ENCODE results near the gene DENND10. TPM values are rescaled to one million over a fixed set of nuclear protein-coding genes. Genes with fewer than 3 reads are reported as not detected.
A peak's percentile ranks its signal among the peaks of the same experiment; 100 is the strongest.
"Not testable (repeated sequence)": the region's sequence is repeated elsewhere in the genome, so short reads cannot be mapped to it uniquely, and the experiment has no call there.

Gene DENND10
- polyA plus RNA-seq, 1 experiment, result 107 TPM

DNA sequence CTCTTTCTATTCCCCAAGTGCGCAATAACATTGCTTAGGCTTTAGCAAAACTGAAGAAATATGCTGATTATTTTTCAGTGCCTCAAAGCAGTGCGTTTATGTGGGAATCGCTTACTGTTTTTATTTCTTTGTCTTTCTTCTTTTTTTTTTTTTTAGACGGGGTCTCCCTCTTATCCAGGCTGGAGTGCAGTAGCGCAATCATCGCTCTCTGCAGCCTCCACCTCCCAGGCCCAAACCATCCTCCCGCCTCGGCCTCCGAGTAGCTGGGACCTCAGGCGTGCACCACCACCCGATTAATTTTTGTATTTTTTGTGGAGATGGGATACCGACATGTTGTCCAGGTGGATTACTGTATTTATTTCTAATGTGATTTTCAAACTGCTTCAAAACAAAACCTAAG lies 1.2 kb downstream of the DENND10 start:
- ChIA-PET POLR2A (interaction anchor here (0.7 to 2.1 kb wide), 6 partner anchors 8 to 438 kb away, joined by 4 to 18 read pairs (median 6); no protein-coding TSS in a partner anchor), CTCF (interaction anchor here (1.2 kb wide), 1 partner anchor 27 kb away, joined by 3 read pairs; no protein-coding TSS in a partner anchor)
- Histone ChIP-seq H3K27ac (ENCODE audit: low read depth, low read length) (no peak overlapping the region), H3K9me3 (ENCODE audit: control insufficient read depth, insufficient read depth, low read length) (no peaks in the 10 kb centered on the region), H3K27me3 (ENCODE audit: control insufficient read depth, insufficient read depth, low read length) (no peaks in the 10 kb centered on the region), H3K4me3 (ENCODE audit: low read depth, low read length) (peak overlapping the region; percentile 82)
- DNase-seq (ENCODE audit: low read depth, low spot score), result no peak
- TF ChIP-seq, protein P1, sequence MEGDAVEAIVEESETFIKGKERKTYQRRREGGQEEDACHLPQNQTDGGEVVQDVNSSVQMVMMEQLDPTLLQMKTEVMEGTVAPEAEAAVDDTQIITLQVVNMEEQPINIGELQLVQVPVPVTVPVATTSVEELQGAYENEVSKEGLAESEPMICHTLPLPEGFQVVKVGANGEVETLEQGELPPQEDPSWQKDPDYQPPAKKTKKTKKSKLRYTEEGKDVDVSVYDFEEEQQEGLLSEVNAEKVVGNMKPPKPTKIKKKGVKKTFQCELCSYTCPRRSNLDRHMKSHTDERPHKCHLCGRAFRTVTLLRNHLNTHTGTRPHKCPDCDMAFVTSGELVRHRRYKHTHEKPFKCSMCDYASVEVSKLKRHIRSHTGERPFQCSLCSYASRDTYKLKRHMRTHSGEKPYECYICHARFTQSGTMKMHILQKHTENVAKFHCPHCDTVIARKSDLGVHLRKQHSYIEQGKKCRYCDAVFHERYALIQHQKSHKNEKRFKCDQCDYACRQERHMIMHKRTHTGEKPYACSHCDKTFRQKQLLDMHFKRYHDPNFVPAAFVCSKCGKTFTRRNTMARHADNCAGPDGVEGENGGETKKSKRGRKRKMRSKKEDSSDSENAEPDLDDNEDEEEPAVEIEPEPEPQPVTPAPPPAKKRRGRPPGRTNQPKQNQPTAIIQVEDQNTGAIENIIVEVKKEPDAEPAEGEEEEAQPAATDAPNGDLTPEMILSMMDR (IDR thresholded peaks at IDR 0.05; ENCODE audit: low read depth, low read length), result no peak

DNA sequence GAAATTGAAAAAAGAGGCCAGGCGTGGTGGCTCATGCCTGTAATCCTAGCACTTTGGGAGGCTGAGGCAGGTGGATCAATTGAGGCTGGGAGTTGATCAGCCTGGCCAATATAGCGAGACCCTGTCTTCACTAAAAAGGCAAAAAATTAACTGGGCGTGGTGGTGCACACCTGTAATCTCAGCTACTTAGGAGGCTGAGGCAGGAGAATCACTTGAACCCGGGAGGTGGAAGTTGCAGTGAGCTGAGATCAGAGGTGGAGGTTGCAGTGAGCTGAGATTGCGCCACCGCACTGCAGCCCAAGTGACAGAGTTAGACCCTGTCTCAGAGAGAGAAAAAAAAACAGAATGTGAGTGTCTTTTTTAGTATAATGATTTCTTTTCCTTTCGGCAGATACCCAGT lies 2.0 kb downstream of the DENND10 start:
- CTCF ChIA-PET; H3K4me3 ChIP-seq (ENCODE audit: low read depth, low read length); H3K27ac ChIP-seq (ENCODE audit: low read depth, low read length); H3K27me3 ChIP-seq (ENCODE audit: control insufficient read depth, insufficient read depth, low read length); H3K9me3 ChIP-seq (ENCODE audit: control insufficient read depth, insufficient read depth, low read length); DNase-seq (ENCODE audit: low read depth, low spot score); POLR2A ChIA-PET: not testable (repeated sequence)

DNA sequence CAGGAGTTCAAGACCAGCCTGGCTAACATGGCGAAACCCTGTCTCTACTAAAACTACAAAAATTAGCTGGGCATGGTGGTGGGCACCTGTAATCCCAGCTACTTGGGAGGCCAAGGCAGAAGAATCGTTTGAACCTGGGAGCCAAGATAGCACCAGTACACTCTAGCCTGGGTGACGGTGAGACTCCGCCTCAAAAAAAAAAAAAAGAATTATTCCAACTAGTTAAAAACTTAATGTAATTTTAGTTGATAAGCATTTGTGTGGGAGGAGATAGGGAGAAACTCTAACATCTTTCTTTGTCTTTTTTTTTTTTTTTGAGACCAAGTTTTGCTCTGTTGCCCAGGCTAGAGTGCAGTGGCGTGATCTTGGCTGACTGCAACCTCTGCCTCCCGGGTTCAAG lies 3.2 kb downstream of the DENND10 start:
- POLR2A ChIA-PET, result not testable (repeated sequence)

DNA sequence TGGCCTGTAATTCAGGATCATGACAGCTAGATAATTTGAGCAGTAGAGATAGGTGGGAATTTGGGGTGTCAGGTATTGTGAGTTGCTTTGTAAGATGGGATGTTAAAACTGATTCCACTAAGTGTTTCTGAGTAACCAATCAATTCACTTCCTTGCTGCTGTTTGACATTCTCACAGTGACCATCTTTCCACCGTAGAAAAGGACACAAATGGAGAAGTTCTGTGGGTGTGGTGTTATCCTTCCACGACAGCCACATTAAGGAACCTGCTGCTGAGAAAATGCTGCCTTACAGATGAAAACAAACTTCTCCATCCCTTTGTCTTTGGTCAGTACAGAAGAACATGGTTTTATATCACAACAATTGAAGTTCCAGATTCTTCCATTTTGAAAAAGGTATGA lies 3.9 kb downstream of the DENND10 start:
- POLR2A ChIA-PET; DNase-seq (ENCODE audit: low read depth, low spot score): not testable (repeated sequence)
- CTCF ChIA-PET, result interaction anchor here (0.6 to 0.7 kb wide), 2 partner anchors 54 to 587 kb away, joined by 3 read pairs; no protein-coding TSS in a partner anchor

More for the DNA sequence above, 3.2 kb downstream of the DENND10 start:
- not testable (repeated sequence) for DNase-seq (ENCODE audit: low read depth, low spot score); H3K4me3 ChIP-seq (ENCODE audit: low read depth, low read length); H3K27ac ChIP-seq (ENCODE audit: low read depth, low read length); H3K27me3 ChIP-seq (ENCODE audit: control insufficient read depth, insufficient read depth, low read length); H3K9me3 ChIP-seq (ENCODE audit: control insufficient read depth, insufficient read depth, low read length)
- CTCF ChIA-PET, result interaction anchor here (0.6 to 0.7 kb wide), 2 partner anchors 54 to 588 kb away, joined by 3 read pairs; no protein-coding TSS in a partner anchor

DNA sequence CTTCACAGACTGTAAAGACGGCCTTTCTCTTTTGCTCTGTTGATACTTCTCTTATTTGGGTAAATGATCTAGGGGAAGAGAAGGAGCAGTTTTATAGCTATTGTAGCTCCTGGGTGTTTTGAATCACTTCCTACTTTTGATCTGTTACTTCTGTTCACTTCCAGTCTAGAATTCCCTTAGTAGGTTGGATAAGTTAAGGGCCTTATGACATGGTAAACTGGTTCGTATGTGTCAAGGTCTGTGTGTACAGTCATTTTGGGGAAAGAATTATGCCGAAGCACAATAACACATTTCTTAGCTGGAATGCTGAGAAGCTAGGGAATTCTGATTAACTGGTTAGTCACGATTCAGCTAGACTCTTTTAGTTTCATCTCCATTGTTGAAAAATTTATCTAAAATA lies 8.1 kb downstream of the DENND10 start:
- no peak for DNase-seq (ENCODE audit: low read depth, low spot score)
- ChIA-PET POLR2A (interaction anchor here (0.7 kb wide), 1 partner anchor 13 kb away, joined by 5 read pairs; no protein-coding TSS in a partner anchor), CTCF (interaction anchor here (0.6 to 0.7 kb wide), 2 partner anchors 42 to 492 kb away, joined by 3 read pairs; no protein-coding TSS in a partner anchor)
- Histone ChIP-seq H3K9me3 (ENCODE audit: control insufficient read depth, insufficient read depth, low read length) (no peaks in the 10 kb centered on the region), H3K27me3 (ENCODE audit: control insufficient read depth, insufficient read depth, low read length) (no peaks in the 10 kb centered on the region), H3K27ac (ENCODE audit: low read depth, low read length) (peak overlapping the region; percentile 34), H3K4me3 (ENCODE audit: low read depth, low read length) (no peak overlapping the region)
- TF ChIP-seq, protein P1 (IDR thresholded peaks at IDR 0.05; ENCODE audit: low read depth, low read length), result no peak

More for the DNA sequence above, 3.9 kb downstream of the DENND10 start:
- H3K27ac ChIP-seq (ENCODE audit: low read depth, low read length); H3K9me3 ChIP-seq (ENCODE audit: control insufficient read depth, insufficient read depth, low read length); H3K4me3 ChIP-seq (ENCODE audit: low read depth, low read length); H3K27me3 ChIP-seq (ENCODE audit: control insufficient read depth, insufficient read depth, low read length): not testable (repeated sequence)

DNA sequence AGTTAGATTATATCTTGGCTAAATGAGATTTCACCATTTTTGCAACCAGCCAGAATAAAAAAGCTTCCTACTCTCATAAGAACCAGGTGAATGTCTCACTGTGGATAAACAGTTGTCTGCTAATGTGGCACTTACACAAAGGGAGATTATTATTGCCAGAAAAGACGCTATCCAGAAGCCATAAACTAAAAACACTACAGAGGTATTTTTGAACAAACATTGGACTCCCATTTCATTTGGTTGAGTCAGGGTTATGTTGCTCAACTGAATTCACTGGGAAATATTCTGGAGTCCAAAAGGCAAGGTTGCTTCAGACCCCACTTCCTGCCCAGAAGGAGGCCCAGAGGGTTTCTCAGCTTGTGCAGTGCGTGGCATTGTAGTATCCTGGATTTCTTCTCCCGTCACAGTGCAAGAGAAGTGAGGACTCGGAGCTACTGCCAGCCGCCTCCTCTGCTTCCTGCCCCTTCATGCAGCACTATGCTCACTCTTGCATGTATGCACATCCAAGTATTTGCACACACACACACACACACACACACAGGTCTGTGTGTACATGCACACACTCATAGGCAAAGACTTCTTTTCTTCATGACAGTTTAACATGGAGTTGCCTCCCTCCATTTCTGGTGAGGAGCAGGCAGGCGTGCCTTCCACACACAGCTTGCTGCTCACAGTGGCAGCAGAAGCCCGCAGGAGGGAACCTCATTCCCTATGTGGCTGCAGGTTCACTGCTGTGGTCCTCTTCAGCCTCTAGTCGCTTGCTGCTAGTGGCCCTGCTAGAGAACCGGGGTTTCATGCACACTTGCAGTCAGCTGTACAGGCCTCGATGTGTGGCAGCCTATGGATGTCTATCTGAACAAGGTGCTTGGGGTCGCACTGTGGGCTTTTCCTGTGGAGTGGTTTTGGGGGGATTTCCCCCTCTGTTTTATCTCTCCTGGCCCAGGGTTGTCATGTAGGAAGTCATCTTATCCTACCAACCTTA lies 10.1 kb downstream of the DENND10 start:
- peak overlapping the region; percentile 87 for H3K27ac ChIP-seq (ENCODE audit: low read depth, low read length)
- H3K9me3 ChIP-seq (ENCODE audit: control insufficient read depth, insufficient read depth, low read length), result no peaks in the 10 kb centered on the region
- TF ChIP-seq, protein P1 (IDR thresholded peaks at IDR 0.05; ENCODE audit: low read depth, low read length), result no peak
- peak; percentile 85 for DNase-seq (ENCODE audit: low read depth, low spot score)
- H3K27me3 ChIP-seq (ENCODE audit: control insufficient read depth, insufficient read depth, low read length), result no peaks in the 10 kb centered on the region
- POLR2A ChIA-PET, result interaction anchor here (0.7 to 1.9 kb wide), 3 partner anchors 10 to 300 kb away, joined by 3 to 18 read pairs (median 5); partner anchors contain the start of gene DENND10
- CTCF ChIA-PET, result interaction anchor here (1.4 kb wide), 1 partner anchor 10 kb away, joined by 4 read pairs; the partner anchor contains the start of gene DENND10
- H3K4me3 ChIP-seq (ENCODE audit: low read depth, low read length), result 0 out of 2 replicates have a peak overlapping the region, but pooled peaks have one; percentile 1

Data from AG04450 (cell line).